ENCODE results near the gene TMPRSS6.

Gene TMPRSS6

DNA sequence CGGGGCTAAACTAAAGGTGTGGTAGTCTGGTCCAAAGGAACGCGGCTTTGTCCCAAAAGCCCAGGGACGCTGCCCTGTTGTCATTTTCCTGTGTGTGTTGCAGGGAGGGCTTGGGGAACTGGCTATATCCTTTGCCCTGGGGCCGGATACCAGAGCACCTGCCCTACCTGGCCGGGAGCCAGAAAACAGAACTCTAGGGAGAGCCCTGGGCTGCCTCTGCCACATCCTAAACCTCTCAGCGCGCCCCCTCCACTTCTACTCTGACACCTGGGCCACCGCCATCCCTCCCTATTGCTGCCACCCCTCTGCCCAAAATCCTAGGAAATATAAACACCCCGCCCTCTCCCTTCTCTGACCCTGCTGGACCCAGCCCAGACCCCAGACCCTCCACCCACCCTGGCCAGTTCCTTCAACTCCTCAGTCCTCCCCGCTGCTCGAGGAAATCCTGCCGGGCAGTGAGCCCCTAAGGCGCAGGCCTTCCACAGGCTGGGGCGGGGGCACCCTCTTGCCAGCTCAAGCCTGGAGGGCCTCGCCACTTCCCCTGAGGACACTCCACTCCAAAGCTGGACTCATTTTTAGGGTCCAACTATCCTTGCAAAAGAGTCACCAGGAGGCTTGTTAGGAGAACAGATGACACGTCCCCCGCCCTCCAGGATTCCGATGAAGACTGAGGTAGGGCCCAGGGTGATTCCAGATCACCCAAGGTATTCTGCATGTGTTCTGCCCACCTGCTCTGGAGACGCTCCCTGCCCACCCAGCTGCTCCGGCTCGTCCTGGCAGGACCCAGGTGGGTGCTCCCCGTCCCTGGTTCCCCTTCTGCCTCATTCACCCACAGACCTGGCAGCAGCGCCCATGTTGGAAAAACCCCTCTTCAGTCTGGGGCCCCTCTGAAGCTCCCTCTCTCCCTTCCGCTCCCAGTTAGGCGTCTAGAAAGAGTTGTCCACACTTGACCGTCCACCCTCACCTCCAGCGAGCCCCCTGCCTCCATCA is 45.8 kb downstream of the TMPRSS6 start:
- DNase-seq: no peak

DNA sequence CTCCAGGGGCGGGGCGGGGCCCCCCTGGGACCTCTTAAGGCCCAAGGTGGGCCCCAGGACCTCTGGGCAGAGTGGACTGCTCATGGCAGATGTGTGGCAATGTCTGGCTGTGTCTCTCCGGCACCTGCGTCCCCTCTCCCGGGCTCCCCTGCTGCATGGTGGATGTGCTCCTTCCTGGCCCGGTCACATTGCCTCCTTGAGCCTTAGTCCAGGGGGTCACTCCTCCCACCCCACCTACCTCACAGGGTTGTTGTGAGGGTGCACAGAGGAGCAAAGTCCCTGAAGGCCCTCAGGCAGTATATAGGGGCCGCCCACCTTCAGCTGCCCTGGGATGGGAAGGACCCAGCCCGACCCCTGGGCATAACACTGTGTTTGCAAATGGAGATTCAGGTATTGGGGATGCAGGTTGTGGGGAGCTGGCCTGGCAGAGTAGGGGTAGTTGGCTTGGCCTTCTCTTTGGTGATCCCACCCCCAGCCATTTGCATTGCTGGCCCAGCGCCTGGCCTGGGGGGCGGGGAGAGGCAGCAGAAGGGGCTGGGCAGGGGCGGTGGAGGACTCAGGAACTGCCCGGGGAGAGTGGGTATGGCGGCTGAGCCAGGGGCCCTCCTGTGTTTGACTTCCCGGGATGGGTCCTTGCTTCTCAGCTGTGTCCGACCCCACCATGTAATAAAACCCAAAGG is 46.7 kb downstream of the TMPRSS6 start:
- DNase-seq: no peak

DNA sequence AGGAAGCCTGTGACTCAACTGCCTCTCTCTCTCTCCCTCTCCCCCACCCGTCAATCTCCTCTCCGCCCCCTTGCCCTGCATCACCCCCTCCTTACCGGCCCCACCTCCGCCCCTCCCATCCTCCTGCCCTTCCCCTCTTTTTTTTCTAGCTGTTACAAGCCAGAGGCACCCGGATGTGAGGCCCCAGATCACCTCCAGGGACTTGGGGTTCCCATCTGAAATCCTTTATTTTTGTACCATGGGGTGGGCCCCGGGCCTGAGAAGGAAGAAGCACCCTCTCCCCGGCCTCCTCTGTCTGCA is 47.2 kb downstream of the TMPRSS6 start:
- DNase-seq: no peak

DNA sequence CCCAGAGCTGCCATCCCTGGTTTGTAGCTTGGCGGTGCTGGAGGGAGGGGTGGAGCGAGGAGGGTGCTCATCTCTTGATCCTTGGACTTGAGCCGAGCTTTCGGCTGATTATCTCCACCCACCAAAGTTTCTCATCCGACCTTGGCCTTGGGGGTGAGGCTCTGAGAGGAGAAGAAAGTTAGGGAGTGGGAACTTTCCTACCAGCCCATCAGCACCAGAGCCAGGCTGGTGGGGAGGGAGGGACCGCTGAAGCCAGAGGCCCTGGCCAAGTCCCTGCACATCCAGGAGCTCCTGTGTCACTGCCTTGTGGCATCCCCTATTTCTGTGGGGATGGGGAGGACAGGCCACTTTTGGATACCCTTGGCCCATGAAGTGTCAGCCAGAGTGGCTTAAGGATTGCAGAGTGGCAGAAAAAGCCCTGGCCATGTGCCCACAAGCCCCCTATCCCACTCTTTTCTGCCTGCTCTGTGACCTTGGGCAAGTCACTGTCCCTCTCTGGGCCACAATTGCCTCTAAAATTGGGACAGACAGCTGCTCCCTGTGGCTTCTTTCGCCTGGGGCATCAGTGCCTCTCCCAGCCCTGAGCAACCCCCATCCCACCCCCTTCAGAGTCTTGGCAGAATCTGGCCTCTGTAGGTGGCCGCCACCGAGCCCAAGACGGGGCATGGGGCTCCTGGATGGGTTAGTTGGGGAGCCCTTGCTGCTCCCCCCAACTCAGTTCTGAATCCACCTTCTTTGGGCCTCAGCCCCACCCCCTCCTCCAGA is 47.7 kb downstream of the TMPRSS6 start:
- no peak for DNase-seq

DNA sequence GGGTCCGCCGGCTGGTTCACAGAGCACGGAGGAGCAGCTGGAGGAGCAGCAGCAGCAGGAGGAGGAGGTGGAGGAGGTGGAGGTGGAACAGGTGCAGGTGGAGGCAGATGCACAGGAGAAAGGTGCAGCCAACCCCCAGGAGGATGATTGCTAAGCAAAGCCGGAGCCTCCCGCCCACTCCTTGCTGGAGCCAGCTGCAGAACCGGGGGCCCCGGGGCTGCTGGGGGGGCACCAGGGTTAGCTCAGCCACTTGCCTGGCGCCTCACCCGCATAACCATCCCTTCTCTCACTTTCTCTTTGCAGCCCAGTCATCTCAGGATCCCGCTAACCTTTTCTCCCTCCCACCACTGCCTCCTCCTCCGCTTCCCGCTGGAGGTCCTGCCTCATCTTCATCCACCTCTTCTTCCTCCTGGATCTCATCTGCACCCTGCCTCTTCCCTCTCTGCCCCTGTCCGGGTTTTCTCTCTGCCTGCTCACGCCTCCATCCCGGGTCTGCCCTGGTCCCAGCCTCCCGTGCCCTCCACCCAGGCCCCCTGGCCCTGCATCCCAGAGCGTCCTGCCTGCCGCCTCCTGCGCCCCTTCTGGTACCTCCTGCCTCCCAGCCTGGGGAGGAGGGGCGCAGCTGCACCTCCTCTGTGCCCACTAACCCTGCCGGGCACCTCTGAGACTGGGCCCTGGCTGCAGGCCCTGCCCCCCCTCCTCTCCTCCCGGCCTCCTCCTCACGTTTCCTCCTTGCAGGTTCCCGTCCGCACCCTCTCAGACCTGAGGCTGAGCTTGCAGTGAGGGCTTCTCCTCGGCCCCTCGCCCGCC is 48.5 kb downstream of the TMPRSS6 start:
- no peak for DNase-seq

DNA sequence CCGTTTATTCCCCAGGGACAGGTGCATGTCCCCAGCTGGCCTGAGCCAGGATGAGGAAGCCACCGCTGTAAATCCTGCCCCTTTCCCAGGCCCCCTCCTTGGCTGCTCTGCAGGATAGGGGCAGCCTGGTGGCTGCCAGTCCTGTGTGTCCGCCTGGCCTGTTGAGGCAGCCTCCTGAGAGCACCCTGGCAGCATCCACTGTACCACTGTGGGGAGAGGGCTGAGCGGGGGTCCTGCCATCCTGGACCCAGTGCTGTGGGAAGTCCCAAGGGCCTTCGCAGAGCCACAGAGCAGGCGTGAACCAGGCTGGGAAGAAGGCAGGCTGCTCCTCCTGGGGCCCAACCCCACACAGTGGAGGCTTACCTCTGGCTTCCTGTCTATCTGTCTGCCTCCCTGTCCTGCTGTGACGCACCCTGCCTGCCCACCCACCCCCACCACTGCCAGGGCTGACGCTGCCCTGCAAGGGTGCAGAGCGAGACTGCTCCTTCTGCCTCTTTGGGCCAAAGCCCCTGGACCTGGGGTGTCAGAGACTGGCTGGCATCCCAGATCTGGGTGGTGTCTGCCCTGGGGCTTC is 49.5 kb downstream of the TMPRSS6 start:
- no peak for DNase-seq

DNA sequence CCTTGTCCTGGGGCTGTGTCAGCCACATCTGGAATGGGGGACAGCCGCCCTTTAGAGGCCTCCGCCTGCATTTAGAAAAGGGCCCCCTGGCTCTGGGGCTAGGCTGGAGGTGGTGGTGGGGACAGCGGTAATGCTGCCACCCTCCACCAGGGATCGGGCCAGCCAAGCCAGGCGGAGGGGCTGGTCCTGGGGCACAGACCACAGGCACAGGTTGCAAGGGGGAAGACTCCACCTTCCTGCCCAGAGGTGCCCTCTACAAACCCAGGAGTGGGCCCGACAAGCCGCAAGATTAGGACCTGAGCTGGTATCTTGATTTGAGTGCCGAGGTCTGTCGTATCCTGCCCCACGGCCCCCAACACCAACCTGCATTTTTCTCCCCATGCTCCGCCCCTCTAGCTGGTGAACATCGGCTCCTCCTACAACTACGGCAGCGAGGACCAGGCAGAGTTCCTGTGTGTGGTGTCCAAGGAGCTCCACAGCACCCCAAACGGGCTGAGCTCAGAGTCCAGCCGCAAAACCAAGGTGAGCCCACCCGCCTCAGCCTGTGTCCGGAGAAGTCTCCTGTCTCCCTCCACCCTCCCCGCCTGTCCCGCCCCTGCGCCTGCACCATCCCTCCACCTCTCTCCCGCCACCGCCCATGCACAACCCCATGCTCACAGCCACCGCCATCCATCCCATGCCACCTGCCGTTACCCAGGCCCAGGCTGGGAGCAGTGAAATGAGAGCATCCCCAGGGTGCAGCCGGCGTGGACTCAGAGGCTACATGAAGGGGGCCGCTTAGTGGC is 50.4 kb downstream of the TMPRSS6 start:
- DNase-seq: no peak

DNA sequence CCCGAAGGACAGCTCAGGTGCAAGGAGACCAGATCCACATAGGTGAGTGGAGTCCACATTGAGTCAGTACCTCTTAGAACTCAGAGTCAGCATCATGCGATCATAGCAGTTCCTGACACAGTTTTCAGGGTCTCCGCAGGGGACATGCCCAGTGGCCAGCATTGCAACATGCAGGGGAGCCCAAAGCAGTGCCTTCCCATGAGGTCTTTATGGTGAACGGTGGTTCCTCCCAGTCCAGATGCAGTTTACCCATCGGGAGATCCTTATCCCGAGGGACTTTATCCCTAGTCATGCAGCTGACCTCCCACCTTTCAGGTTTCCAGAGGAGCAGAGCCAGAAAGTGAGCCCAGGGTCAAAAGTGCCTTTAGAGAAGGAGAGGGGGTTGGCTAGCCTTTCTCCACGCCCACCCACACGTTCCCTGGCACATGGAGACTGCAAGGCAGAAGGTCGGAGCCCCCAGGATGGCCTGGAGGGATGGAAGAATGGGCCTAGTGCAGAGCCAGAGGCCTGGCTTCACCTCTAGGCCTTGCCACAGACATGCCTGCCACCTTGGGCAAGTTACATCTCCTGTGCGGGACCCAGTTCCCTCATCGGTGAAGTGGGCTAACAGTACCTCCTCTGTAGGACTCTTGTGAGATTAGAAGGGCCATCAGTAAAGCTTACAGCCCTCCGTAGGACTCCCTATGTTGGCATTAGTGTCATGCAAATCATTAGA is 51.6 kb downstream of the TMPRSS6 start:
- no peak for DNase-seq

DNA sequence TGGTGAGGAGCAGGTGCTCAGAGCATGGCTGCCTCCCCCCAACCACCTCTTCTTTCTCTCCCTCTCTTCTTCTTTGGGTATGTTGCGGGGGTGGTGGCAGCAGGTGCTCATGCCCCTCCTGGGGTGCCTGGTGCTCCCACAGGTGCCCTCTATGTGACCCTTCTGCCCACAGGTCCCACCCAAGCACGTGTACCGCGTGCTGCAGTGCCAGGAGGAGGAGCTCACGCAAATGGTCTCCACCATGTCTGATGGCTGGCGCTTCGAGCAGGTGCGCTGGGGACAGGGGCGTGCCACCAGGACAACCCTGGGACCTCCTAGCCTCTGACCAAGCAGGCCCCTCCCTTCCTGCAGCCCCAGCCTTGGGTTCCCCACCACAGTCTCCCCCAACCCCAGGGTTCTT is 52.3 kb downstream of the TMPRSS6 start:
- DNase-seq: no peak

DNA sequence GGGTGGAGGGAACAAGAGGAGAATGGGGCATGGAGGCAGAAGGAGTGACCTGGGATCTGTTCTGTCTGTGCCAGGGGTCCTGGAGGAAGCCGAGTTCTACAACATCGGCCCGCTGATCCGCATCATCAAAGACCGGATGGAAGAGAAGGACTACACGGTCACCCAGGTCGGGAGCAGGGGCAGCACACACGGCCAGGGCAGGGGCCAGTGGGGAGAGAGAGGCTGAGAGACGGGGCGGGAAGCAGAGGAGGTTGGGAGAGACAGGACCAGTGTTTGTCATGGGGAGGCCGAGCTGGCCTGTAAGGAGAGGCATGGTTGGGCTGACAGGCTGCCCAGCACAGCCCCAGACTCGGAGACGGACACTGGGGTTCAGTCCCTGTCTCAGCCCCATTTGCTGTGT is 53.3 kb downstream of the TMPRSS6 start:
- no peak for DNase-seq

DNA sequence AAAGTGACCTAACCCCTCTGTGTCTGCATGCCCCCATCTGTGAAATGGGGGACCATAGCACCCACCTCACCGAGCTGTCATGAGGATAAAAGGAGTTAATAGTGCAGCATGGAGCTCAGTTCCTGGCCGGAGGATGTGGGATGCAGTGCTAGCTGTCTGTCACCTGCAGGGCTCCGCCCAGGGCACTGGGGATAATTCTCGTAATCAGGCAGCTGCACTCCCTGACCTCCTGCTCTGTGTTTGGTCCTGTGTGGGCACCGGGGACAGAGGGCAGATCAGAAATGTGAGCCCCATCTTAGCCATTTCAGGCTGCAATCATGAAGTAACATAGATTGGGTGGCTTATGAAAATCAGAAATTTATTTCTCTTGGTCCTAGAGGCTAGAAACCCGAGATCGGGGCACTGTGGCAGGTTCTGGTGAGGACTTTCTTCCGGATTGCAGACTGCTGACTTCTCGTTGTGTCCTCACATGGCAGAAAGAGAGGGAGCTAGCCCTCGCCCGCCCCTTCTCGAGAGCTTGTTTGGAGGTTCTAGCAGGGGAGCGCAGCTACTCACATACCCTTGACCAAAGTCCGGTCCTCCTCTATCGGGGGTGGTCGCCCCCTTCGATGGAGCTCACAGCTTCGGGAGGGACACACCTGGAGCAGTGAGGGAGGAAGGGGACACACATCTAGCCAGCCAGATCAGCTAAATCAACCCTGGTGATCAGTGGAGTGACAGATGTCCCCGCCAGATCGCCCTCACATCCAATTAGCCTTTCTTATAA is 54.7 kb downstream of the TMPRSS6 start:
- no peak for DNase-seq

DNA sequence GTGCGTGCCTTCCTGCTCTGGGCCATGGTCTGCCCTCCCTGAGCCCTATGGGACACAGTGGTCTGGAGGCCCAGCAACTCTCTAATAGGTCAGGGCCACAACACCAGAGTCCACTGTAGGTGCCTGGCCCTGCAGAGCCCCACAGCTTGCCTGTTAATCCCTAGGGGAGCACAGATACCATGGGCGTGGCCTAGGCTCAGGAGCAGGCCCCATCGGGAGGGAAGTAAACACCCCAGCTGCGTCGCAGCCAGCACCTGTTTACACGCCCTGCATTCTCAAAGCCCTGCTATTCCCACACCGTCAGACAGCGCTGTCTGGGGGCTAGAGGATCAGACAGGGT is 55.5 kb downstream of the TMPRSS6 start:
- no peak for DNase-seq

DNA sequence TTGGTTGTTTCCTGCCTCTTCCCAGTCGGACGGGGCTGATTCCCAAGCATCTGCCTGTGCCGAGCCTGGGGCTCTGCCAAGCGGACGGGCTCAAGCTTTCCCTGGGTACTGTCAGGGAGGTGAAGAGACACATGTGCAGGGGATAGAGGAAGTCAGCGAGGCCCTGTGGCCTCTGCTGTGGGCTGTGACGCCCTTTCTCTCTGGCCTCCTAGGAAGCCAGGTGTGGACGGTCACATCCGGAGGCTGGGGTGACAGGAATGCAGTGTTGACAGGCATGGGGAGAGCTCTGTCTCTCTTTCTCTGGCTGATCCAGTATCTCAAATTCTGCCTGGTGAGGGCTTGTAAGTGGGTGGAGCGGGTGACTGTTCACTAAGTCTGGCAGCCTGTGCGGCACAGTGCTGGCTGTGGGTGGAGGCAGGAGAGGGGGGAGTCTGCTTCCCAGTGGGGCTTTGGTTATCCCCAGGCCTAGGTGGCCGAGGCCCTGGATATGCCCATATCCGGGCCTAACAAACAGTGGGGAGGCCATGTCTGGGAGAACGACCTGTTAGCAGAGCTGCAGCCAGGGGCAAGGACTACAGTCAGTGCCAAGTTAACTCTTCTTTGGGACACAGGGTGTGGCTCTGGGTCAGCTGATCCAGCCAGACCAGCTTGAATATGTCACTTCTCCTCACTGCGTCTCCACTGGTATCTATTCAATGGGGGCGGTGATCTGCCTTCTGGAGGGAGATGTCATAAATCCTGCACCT is 56.0 kb downstream of the TMPRSS6 start:
- DNase-seq: no peak

DNA sequence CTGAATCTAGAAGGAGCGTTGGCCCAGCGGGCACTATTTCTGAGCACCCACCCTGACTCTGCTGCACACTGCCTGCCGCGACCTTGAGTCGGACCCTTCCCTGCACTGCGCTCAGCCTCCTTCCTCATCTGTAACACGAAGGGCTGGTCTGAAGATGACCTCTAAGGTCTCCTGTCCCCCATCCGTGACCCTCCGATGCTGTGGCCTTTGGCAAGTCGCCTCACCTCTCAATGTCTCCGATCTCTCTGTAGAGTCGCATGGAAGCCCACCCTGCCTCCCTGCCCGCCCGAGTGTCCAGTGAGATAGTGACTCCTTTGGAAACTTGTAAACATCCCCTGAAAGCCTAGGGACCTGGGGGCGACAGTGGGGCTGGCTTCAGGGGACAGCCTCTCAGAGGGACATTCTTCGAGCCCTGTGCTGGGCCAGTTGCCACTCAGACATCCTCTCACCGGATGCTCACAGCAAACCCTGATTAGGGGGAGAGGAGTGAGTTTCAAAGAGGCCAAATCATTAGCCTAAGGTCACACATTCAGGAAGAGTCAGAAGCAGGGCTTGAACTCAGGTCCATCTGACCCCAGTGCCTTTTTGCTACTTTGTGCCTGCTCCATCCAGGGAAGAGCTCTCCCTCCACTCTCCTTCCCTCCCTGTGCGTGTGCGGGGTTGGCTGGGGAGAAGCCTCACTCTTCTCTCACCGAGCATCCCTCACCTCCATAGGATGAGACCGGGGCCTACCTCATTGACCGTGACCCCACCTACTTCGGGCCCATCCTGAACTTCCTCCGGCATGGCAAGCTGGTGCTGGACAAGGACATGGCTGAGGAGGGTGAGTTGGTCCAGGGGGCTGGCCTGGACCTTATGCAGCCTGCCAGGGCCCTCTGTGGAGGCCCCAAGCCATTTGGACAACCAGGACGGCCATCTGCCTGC is 56.9 kb downstream of the TMPRSS6 start:
- no peak for DNase-seq

DNA sequence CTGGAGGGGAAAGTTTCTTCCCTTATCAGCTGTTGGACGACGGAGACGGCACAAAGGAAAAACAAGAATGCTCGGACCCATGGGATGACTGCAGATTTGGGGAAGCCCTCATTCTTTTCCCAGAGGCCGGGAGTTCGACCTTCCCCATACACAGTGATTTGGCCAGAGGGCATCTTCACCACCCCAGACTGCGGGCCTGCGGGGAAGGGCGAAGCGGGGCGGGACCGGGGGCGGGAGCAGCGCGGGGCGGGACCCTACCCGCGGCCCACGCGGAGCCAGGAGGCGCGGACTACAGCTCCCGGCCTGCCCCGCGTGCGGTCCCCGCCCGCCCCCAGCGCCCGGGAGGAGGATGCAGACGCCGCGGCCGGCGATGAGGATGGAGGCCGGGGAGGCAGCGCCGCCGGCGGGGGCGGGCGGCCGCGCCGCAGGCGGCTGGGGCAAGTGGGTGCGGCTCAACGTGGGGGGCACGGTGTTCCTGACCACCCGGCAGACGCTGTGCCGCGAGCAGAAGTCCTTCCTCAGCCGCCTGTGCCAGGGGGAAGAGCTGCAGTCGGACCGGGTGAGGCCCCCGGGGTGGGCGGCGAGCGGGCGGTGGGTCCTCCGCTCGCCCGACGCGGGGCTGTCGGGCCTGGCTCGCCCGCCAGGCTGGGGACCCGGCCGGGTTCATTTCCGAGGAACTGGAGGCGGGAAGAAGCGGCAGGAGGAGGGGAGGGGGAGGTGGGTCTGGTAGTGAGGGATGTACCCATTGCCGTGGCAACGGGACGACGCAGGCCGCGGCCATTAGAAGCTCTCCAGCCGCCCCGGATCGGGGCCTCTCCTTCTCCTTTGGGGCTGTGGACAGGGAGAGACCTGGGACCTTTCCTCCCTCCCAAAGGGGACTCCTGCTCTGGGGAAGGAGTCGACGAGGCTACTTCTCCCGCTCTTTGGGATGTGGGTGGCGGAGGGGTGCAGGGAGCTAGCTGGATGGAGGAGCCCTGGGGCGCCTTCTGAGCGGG is 57.8 kb downstream of the TMPRSS6 start, which contains the start of gene KCTD17:
TSS of gene KCTD17 (plus strand) at position 352 of the 995 bp plus-strand sequence. CDS start at position 371, 19 bp downstream.
- DNase-seq: peak; percentile 73 to 83

DNA sequence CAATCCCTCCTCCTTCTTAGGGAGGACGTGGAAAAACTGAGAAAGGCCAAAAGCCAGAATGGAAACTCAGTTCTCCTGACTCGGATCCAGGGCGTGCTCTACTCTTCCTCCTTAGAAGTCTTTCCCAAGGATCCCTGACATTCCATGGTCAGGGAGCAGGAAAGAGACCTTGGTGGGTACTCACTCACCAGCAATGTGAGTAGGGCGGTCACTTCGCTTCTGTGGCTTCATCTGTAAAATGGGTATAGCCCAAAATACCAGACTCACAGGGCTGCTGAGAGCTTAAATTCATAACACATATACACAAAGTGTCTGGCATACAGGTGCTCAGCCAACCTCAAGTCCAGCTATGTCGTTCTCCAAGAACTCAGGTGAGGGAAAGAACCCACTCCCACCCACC is 58.6 kb downstream of the TMPRSS6 start:
- no peak for DNase-seq

DNA sequence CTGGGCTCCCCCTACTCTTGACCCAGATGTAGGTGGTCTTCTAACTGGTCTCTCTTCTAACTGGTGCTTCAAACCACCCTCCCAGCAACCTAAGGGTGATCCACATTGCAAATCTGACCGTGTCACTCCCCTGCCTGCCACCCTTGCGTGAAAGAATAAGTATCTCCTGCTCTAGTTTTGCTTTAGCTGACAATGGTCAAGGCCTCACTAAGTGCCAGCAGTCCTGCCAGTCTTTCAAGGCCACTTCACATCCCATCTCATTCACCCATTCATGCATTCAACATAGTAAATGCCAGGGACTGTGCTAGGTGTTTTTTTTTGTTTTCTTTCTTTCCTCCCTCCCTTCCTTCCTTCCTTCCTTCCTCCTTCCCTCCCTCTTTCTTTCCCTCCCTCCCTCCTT is 60.3 kb downstream of the TMPRSS6 start:
- no peak for DNase-seq

Data from CD4-positive, alpha-beta T cell treated with Interferon alpha-2 for 1 hour (primary cell).